GM23248 (cell line): ENCODE measurements around the gene PKD2. TPM values are rescaled to one million over a fixed set of nuclear protein-coding genes. Genes with fewer than 3 reads are reported as not detected.
"Not testable (repeated sequence)": the region's sequence is repeated elsewhere in the genome, so short reads cannot be mapped to it uniquely, and the experiment has no call there.

Experiments
- DNase-seq: peaks from one replicate; pipeline ENCODE4 v3.0.0-alpha.2; 2015
- H2AFZ ChIP-seq: fragments of 200-600 bp; sonication (generic); 2 replicates; pipeline ENCODE4 v1.6.1; 2016; ENCODE audit warnings: antibody characterized with exemption
- H3F3A ChIP-seq: fragments of 200-600 bp; sonication (generic); 2 replicates; pipeline ENCODE4 v1.6.1; 2016; ENCODE audit warnings: mild to moderate bottlenecking, antibody characterized with exemption, mixed run types; ENCODE audit not compliant: insufficient read depth
- H3K27ac ChIP-seq: fragments of 200-600 bp; sonication (generic); 2 replicates; pipeline ENCODE4 v1.5.1; 2016; ENCODE audit warnings: mild to moderate bottlenecking
- H3K27me3 ChIP-seq: fragments of 200-600 bp; sonication (generic); replicated peaks from 2 replicates; pipeline ENCODE4 v1.6.1; 2016; ENCODE audit warnings: mild to moderate bottlenecking; ENCODE audit not compliant: insufficient read depth
- H3K36me3 ChIP-seq: fragments of 200-600 bp; sonication (generic); 2 replicates; pipeline ENCODE4 v1.6.1; 2016; ENCODE audit warnings: low read depth, mild to moderate bottlenecking
- H3K4me1 ChIP-seq: fragments of 200-600 bp; sonication (generic); 2 replicates; pipeline ENCODE4 v1.6.1; 2016; ENCODE audit warnings: mild to moderate bottlenecking; ENCODE audit not compliant: insufficient read depth
- H3K4me2 ChIP-seq: fragments of 200-600 bp; sonication (generic); one replicate; pipeline ENCODE4 v1.6.1; 2016; ENCODE audit warnings: mild to moderate bottlenecking; ENCODE audit not compliant: unreplicated experiment
- H3K4me3 ChIP-seq: fragments of 200-600 bp; sonication (generic); 2 replicates; pipeline ENCODE4 v1.5.1; 2016; ENCODE audit warnings: mild to moderate bottlenecking
- H3K79me2 ChIP-seq: fragments of 200-600 bp; sonication (generic); 2 replicates; pipeline ENCODE4 v1.6.1; 2016; ENCODE audit warnings: mild to moderate bottlenecking; ENCODE audit not compliant: insufficient read depth
- H3K9ac ChIP-seq: fragments of 200-600 bp; sonication (generic); 2 replicates; pipeline ENCODE4 v1.6.1; 2016; ENCODE audit warnings: mild to moderate bottlenecking
- H3K9me2 ChIP-seq: fragments of 200-600 bp; sonication (generic); 2 replicates; pipeline ENCODE4 v1.6.1; 2016; ENCODE audit warnings: mixed run types, mild to moderate bottlenecking, moderate library complexity; ENCODE audit not compliant: insufficient read depth
- H3K9me3 ChIP-seq: fragments of 200-600 bp; sonication (generic); one replicate; pipeline ENCODE4 v1.6.1; 2017; ENCODE audit warnings: low read depth
- H4K20me1 ChIP-seq: fragments of 200-600 bp; sonication (generic); 2 replicates; pipeline ENCODE4 v1.6.0; 2016; ENCODE audit not compliant: insufficient read depth
- EZH2 ChIP-seq: fragments of 200-600 bp; sonication (generic); IDR thresholded peaks from 2 replicates; pipeline ENCODE4 v1.6.1; 2018; ENCODE audit warnings: antibody characterized with exemption, mild to moderate bottlenecking; ENCODE audit not compliant: insufficient read depth, poor library complexity, severe bottlenecking
- EZH2phosphoT487 ChIP-seq: fragments of 200-600 bp; sonication (generic); IDR thresholded peaks from 2 replicates; pipeline ENCODE4 v1.6.1; 2018; ENCODE audit warnings: antibody characterized with exemption, moderate library complexity, mild to moderate bottlenecking, low read depth; ENCODE audit not compliant: insufficient read depth
- WGBS, 2 experiments: methylation state at CpG; one replicate each; pipeline ENCODE4 v1.1.6; 2015 to 2017; ENCODE audit warnings: low lambda C conversion rate in 2 of 2, low coverage in 1 of 2; ENCODE audit errors: missing lambda C conversion rate in 2 of 2; 5-methylcytosine and 5-hydroxymethylcytosine counted together
- in situ Hi-C: fragments of 300-500 bp; cut with MboI; formaldehyde crosslinking; loops from 2 replicates; pipeline ENCODE4 v1.15.0; 2020
- polyA plus RNA-seq: library from polyadenylated mRNA; unstranded; fragments of >200 nt; fragmentation: Nextera tagmentation; extraction: Ambion mirVana; gene quantifications from 2 replicates; pipeline ENCODE4 v1.2.1, GENCODE V29; 2016
- small RNA-seq: library from RNA; depleted of rRNA; stranded (forward); fragments of <200 nt; gene quantifications from one replicate; pipeline ENCODE3, GENCODE V24; 2014; ENCODE audit warnings: low read depth, low replicate concordance
- total RNA-seq: library from RNA; depleted of rRNA; stranded (reverse); fragments of >200 nt; shearing (Covaris generic); gene quantifications from 2 replicates; pipeline ENCODE4 v1.2.3, GENCODE V29; 2014; rRNA removed

The PKD2 gene
- total and polyA plus RNA-seq, 2 experiments from 2014 or later: 35.0 to 125 TPM

GRCh38 chr4:88110826-88111225 is 103.4 kb downstream of the PKD2 start:
- Histone ChIP-seq H3K9me3 (no peaks in the 10 kb centered on the region), H4K20me1 (no peaks in the 10 kb centered on the region), H3K27me3 (no peaks in the 10 kb centered on the region), H3K36me3 (no peaks in the 10 kb centered on the region), H3K27ac (no peak overlapping the region), H2AFZ (no peak overlapping the region), H3K4me1 (peaks cover 9% of the 10 kb centered on the region), H3K79me2 (no peaks in the 10 kb centered on the region), H3K9me2 (no peaks in the 10 kb centered on the region), H3K4me2 (no peak overlapping the region), H3K9ac (no peak overlapping the region), H3K4me3 (no peak overlapping the region), H3F3A (no peaks in the 10 kb centered on the region)
- WGBS, 2 experiments: 70 to 77% methylated on average over 2 of the region's 2 CpGs
- TF ChIP-seq EZH2 (no peak), EZH2phosphoT487 (no peak)
- in situ Hi-C loops: no loop called here
- no peak for DNase-seq

- 73 to 82% methylated on average over 5 of the region's 5 CpGs for WGBS, 2 experiments
- in situ Hi-C loops: no loop called here
Observed at GRCh38 chr4:88112856-88113255, 105.4 kb downstream of the PKD2 start.

DNA sequence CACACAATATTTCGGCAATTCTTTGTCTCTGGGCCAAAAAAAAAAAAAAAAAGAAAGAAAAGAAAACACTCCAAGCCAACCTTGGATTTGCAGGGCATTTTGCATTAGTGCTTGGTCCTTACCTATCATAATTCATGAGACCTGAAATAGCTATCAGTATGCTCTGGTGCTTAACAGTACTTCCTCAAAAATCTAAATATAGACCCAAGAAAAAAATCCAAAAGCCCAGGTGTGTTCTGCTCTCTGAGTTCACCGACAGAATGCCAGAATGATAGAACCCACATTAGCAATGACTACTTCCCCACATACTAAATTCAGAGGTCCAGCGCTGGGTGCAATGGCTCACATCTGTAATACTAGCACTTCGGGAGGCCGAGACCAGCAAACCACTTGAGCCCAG is 108.2 kb downstream of the PKD2 start:
- 79 to 85% methylated on average over 5 of the region's 5 CpGs for WGBS, 2 experiments

More at GRCh38 chr4:88112856-88113255, 105.4 kb downstream of the PKD2 start:
- no peaks in the 10 kb centered on the region for H3K9me3 ChIP-seq
- H3F3A ChIP-seq: no peaks in the 10 kb centered on the region
- no peak overlapping the region for H3K4me2 ChIP-seq
- H3K4me1 ChIP-seq: peaks cover 4% of the 10 kb centered on the region; the same call in 1 of the 2 replicates
- no peaks in the 10 kb centered on the region for H3K36me3 ChIP-seq
- H3K9me2 ChIP-seq: no peaks in the 10 kb centered on the region
- no peak for TF ChIP-seq EZH2
- no peak for TF ChIP-seq EZH2phosphoT487
- no peak overlapping the region for H3K4me3 ChIP-seq
- no peak overlapping the region for H2AFZ ChIP-seq
- H4K20me1 ChIP-seq: no peaks in the 10 kb centered on the region
- no peak overlapping the region for H3K27ac ChIP-seq
- H3K79me2 ChIP-seq: no peaks in the 10 kb centered on the region
- no peak overlapping the region for H3K9ac ChIP-seq
- no peak for DNase-seq
- H3K27me3 ChIP-seq: no peaks in the 10 kb centered on the region

GRCh38 chr4:88119943-88120342 is 112.5 kb downstream of the PKD2 start:
- H3K27ac ChIP-seq: no peak overlapping the region
- H3K9ac ChIP-seq: no peak overlapping the region
- H3K36me3 ChIP-seq: no peaks in the 10 kb centered on the region
- no peak overlapping the region for H2AFZ ChIP-seq
- no peaks in the 10 kb centered on the region; the same call in 1 of the 2 replicates for H3K27me3 ChIP-seq
- no peaks in the 10 kb centered on the region for H3K9me3 ChIP-seq
- DNase-seq: no peak
- no peak overlapping the region for H3K4me3 ChIP-seq
- no peaks in the 10 kb centered on the region for H4K20me1 ChIP-seq
- no peaks in the 10 kb centered on the region for H3K4me1 ChIP-seq
- WGBS, 2 experiments: 34 to 35% methylated on average over 2 of the region's 2 CpGs
- no peaks in the 10 kb centered on the region for H3F3A ChIP-seq
- no peaks in the 10 kb centered on the region for H3K9me2 ChIP-seq
- in situ Hi-C loops: no loop called here
- H3K79me2 ChIP-seq: no peaks in the 10 kb centered on the region
- no peak overlapping the region for H3K4me2 ChIP-seq
- TF ChIP-seq EZH2: no peak
- TF ChIP-seq EZH2phosphoT487: no peak

More for the DNA sequence above, 108.2 kb downstream of the PKD2 start:
- in situ Hi-C loops: no loop called here
- H3K27me3 ChIP-seq: no peaks in the 10 kb centered on the region
- H3K27ac ChIP-seq: no peak overlapping the region
- H3K36me3 ChIP-seq: no peaks in the 10 kb centered on the region
- H3K4me3 ChIP-seq: no peak overlapping the region
- TF ChIP-seq EZH2phosphoT487: no peak
- TF ChIP-seq EZH2: no peak
- no peaks in the 10 kb centered on the region for H3F3A ChIP-seq
- no peak overlapping the region for H3K4me2 ChIP-seq
- DNase-seq: no peak
- H3K4me1 ChIP-seq: no peaks in the 10 kb centered on the region
- no peaks in the 10 kb centered on the region for H3K9me3 ChIP-seq
- H3K9me2 ChIP-seq: no peaks in the 10 kb centered on the region
- H3K79me2 ChIP-seq: no peaks in the 10 kb centered on the region
- H3K9ac ChIP-seq: no peak overlapping the region
- H4K20me1 ChIP-seq: no peaks in the 10 kb centered on the region
- H2AFZ ChIP-seq: no peak overlapping the region

GRCh38 chr4:88122260-88122659 is 114.8 kb downstream of the PKD2 start:
- H3K4me3 ChIP-seq, H3K79me2 ChIP-seq, H2AFZ ChIP-seq, H3K4me2 ChIP-seq, H3K9me2 ChIP-seq, H3K27ac ChIP-seq, H3K9me3 ChIP-seq, H3K4me1 ChIP-seq, H3K36me3 ChIP-seq, in situ Hi-C loops, H3F3A ChIP-seq, H4K20me1 ChIP-seq, DNase-seq, H3K27me3 ChIP-seq, H3K9ac ChIP-seq: not testable (repeated sequence)
- 71 to 77% methylated on average over 5 of the region's 5 CpGs for WGBS, 2 experiments

Small RNA genes lying within 50 kb of the gene (small RNA-seq; reads per million reads assigned to genes)
- not detected for gene RNU1-36P

Other genes with a start within 250 kb of the PKD2 start
- not detected in 2 replicates for gene IBSP, start 208.1 kb upstream of the PKD2 start, total RNA-seq
- gene IBSP, start 208.1 kb upstream of the PKD2 start, polyA plus RNA-seq: not detected in 2 replicates
- gene MEPE, start 174.7 kb upstream of the PKD2 start, total RNA-seq: not detected in 2 replicates
- not detected in 2 replicates for gene MEPE, start 174.7 kb upstream of the PKD2 start, polyA plus RNA-seq
- 2.7 and 3.1 TPM in 2 replicates for gene SPP1, start 31.9 kb upstream of the PKD2 start, total RNA-seq
- 3.5 and 4.4 TPM in 2 replicates for gene SPP1, start 31.9 kb upstream of the PKD2 start, polyA plus RNA-seq
- 0.11 and 0.76 TPM in 2 replicates for gene ABCG2, start 151.0 kb downstream of the PKD2 start, total RNA-seq
- 0.05 and 0.14 TPM in 2 replicates for gene ABCG2, start 151.0 kb downstream of the PKD2 start, polyA plus RNA-seq